ENCODE results near the gene OMG.
"Not testable (repeated sequence)": the region's sequence is repeated elsewhere in the genome, so short reads cannot be mapped to it uniquely, and the experiment has no call there.

The OMG gene, protein sequence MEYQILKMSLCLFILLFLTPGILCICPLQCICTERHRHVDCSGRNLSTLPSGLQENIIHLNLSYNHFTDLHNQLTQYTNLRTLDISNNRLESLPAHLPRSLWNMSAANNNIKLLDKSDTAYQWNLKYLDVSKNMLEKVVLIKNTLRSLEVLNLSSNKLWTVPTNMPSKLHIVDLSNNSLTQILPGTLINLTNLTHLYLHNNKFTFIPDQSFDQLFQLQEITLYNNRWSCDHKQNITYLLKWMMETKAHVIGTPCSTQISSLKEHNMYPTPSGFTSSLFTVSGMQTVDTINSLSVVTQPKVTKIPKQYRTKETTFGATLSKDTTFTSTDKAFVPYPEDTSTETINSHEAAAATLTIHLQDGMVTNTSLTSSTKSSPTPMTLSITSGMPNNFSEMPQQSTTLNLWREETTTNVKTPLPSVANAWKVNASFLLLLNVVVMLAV

DNA sequence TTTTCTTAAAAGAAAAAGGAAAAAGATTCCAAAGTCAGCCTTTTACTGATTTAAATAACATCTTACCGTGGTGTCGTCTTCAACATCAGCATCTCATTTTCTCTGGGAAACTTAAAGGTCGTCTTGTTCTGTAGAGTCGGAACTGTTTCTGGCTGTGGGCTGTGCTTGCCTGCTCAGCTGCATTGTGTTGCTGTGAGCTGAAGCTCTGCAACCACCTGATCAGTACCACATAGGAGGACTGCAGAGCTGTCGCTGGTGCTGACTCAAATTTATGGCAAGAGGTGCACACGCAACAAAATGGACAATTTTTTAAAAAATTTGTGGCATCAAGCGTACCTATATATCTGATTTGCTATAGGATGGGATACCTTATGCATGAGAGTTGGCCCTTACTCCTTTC lies at the start of gene OMG:
Gene OMG, minus strand, starts transcription at position 150 of the 400 bp plus-strand sequence. CDS start 908 bp downstream, outside the sequence.
- DNase-seq (ENCODE audit: low read depth) = no peak

DNA sequence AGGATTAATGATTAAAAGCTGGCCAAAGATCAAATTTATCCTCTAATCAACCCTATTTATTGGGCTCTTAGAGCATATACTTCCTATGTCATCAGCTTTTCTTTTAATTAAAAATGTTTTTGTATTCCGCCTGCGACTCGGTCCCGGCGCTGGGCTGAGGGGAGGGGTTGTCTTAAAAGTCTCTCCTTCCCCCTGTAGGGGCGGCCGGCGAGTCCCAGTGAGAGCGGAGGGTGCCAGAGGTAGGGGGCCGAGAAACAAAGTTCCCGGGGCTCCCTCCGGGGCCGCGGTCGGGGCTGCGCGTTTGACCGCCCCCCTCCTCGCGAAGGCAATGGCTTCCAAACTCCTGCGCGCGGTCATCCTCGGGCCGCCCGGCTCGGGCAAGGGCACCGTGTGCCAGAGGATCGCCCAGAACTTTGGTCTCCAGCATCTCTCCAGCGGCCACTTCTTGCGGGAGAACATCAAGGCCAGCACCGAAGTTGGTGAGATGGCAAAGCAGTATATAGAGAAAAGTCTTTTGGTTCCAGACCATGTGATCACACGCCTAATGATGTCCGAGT lies 48.2 kb upstream of the OMG start:
- not testable (repeated sequence) for DNase-seq (ENCODE audit: low read depth)

DNA sequence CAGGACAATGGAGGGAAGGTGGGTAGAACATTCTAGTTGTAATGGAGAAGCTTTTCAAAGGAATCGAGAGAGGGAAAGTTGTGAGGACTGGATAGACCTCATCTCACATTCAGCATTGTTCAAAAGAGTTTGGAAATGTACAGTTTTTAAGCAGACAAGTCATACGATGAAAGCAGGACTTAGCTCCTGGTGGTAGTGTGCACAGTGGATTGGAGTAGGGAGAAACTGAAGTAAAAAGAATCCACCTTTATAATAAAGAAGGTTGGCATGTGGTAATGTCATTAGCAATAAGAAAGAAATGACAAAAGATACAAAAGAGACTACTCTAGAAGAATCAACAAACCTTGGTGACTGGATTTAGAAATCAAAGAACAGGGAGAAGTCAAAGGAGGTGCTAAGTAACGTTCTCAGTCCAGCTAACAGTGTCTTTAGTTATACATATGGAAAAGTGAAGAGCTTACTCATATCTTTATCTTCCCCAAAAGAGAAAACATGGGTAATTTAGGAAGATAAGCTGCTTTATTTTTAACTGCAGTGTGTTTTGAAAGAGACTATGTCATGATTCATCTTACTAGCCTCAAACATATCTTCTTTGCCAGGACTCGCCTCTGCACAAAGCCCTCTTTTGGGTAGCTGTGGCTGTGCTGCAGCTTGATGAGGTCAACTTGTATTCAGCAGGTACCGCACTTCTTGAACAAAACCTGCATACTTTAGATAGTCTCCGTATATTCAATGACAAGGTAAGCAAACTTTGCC lies 43.0 kb upstream of the OMG start:
- DNase-seq (ENCODE audit: low read depth) = no peak

DNA sequence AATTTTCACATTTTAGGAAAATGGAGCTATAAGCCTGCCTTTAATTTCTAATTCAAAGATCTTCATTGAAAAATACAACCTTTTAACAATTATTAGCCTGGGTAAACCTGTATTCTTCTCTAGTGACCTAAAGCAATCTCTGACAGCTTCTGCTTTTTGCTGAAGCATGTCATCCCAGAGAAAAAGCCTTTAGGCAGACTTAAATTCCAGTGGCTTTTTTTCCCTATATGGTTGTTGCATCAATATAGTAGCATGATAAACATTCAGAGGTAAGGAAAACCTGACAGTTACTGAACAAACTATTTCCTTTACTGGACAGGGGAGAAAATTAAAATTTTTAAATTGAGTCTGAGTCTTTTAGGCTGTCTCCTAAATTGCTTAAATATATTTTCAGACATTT lies 32.2 kb upstream of the OMG start:
- DNase-seq (ENCODE audit: low read depth) = no peak

DNA sequence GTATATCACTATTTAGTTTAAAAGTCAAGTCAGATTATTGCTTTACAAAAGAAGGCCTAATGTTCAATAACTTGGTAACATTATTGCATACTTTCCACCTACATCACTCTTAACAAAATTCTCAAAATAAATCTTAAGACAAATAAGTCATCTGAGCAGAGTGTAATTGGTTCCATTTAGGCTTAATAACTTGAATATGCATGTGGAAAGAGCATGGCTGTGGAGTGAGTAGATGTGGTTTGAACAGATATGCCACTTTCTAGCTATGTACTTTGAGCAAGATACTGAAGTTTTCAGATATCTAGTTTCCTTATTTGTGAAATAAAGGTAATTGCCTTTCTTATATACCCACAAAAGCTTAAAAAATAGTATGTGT lies 31.1 kb upstream of the OMG start:
- no peak for DNase-seq (ENCODE audit: low read depth)

DNA sequence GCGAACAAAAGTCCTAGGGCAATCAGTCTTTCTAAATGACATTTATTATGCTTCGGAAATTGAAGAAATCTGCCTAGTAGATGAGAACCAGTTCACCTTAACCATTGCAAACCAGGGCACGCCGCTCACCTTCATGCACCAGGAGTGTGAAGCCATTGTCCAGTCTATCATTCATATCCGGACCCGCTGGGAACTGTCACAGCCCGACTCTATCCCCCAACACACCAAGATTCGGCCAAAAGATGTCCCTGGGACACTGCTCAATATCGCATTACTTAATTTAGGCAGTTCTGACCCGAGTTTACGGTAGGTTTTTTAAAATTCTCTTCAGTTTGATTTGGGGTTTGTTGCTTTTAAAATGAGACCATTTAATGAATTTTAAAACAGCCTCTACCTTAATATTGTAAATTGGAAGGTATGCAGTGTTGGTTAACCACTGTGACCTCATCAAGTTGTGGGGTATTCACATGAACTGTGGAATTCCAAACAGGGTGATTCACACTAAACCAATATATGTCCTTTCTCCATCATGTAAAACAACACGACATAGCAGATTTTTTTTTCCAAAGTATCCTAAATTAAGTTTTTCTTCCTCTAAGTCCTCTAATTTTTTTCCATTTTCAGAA lies 30.6 kb upstream of the OMG start:
- no peak for DNase-seq (ENCODE audit: low read depth)

DNA sequence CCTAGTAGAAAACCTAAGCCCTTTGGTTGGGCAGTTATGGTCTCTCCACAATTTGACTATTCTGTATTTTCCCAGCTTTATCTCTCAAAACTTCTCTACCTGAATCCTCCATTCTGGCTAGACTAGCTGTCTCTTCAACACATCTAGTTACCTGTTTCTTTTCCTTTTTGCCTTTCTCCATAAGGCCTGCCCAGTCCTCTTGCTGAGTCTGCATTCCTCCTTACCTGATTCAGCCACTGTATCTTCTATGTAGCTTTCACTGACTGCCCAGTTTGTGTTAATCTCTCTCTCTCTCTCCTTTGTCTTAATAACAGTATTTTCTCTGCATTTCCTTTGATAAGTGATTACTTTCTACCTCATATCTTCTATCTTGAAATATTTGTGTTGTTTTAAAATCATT lies 26.5 kb upstream of the OMG start:
- no peak for DNase-seq (ENCODE audit: low read depth)

DNA sequence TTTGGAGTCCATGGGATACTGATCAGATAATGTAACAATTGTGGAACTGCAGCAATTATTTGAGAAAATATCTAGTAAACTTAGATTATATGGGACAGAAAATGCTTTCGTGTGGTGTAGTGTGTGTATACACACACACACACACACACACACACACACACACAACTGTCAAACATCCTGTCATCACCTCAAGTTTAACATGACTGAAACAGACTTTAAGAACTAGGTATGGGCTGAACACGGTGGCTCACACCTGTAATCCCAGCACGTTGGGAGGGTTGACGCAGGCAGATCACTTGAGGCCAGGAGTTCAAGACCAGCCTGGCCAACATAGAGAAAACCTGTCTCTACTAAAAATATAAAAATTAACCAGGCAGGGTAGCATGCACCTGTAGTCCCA lies 24.9 kb upstream of the OMG start:
- no peak for DNase-seq (ENCODE audit: low read depth)

DNA sequence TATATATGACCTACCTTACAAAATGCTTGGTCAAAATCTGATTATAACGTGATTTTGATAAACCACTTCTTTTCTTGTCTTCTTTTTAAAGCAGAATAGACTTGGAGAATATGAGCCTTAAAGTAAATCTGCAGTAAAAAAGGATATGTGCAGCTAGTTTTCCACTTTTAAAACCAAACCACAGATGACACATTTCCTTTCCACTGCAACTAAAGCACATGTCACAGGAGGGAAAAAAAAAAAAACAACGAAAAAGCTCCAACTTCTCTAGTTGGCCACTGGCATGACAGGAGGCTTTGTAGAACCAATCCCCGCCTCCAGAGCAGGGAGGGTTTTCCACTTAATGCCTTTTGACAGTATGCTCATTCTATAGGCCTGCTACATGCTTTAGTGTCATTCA lies 24.4 kb upstream of the OMG start, which contains the start of gene EVI2A:
Gene EVI2A, minus strand, starts transcription at position 142 of the 400 bp plus-strand sequence. CDS start 2,609 bp downstream, outside the sequence.
- peak; percentile 71 for DNase-seq (ENCODE audit: low read depth)

DNA sequence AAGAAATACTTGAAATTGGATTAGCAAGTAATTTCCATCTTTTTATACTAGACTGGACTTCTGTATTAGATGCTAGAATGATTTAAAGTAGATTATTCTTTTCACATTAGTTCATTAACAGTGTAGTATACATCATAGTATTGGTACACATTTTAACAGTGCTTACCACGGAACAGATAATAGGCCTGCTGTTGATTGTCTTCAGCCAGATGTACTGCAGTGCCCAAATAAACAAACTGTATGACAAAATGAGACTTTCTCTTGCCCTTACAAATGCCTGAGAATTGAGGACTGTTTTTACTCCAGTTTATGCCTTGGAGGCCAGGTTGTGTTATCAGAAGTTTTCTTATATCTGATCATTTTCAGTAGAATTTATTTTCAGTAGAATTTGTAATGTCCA lies 23.8 kb upstream of the OMG start:
- no peak for DNase-seq (ENCODE audit: low read depth)

DNA sequence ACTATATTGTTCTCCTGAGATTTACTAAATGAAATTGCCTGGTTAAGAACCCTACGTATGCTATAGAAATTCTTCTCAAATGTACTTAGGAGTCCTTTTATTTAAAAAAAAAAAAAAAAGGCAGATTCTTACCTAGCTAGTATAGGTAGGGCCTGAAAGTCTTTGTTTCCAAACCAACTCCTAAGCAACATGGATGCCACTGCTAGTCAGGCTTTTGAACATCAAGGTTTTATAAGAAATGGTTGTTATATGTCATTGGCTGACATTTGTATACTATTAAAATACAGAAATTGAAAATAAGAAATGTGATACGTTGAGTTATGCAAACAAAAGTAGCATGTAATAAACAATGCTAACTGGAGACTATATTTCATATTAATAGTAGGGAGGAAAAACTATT lies 23.2 kb upstream of the OMG start:
- no peak for DNase-seq (ENCODE audit: low read depth)

DNA sequence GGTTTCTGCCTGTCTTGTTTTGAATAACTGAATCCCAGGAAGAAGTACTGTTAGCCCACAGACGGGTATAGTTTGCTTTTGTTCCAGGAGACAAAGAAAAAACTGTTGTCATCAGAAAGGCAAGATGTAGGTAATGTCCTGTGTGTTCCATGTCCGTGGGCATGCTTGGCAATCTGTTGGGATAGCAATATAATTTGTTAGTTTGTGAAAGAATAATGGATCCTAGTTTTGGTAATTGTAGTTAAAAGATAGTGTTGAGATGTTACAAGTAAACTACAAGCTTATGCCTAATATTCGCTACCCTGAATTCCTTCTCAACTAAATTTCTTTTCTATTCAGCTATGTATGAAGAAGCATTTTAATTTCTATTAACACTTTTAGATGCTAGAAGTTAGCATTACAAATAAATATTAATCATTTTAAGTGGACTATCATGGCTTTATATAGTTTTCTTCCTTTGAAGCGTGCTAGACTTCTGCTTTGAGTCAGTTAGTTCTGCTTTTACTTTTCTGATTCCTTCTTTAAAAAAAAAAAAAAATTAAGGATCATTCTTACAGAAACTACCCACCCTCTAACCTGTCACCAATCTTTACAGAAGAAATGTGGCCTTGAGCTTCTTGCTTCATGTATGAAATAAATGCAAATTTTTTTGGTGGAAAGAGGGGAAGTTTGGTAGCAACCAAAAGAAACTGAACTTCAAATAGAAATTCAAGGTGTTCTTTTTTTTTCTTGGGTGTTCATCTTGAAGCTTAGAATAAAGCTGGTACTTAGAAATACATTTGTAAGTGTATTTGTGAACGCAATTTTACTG lies 22.0 kb upstream of the OMG start:
- no peak for DNase-seq (ENCODE audit: low read depth)

DNA sequence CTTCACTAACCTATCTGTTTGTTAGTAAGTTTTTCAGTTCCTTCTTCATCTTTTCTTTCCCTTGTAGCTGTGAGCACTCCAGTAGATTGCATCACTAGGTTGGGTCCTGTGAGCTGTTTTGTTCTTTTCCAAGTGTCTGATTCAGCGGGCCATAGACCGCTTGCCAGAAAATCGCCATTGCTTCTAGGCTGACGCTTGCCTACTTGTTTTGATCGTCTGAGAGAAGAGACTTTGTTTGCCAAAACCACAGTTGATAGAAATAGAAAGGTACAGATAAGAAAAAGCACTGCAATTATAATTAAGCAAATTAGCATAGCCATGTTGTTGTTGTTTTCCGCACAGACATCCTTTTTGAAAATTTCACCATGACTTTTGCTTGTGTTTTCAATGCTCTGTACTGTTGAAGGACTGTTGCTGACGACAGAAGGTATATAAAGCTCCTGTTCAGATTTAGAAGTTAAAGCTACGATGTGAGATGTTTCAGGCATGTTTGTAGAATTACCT lies 21.3 kb upstream of the OMG start:
- peak; percentile 45 for DNase-seq (ENCODE audit: low read depth)

DNA sequence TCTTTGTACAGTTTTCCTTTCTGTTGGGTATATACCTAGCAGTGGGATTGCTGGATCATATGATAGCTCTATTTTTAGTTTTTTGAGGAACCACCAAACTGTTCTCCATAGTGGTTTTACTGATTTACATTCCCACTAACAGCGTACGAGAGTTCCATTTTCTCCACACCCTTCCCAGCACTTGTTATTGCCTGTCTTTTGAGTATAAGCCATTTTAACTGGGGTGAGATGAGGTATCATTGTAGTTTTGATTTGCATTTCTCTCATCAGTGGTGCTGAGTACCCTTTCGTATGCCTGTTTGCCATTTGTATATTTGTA lies 17.7 kb upstream of the OMG start:
- DNase-seq (ENCODE audit: low read depth) = no peak

DNA sequence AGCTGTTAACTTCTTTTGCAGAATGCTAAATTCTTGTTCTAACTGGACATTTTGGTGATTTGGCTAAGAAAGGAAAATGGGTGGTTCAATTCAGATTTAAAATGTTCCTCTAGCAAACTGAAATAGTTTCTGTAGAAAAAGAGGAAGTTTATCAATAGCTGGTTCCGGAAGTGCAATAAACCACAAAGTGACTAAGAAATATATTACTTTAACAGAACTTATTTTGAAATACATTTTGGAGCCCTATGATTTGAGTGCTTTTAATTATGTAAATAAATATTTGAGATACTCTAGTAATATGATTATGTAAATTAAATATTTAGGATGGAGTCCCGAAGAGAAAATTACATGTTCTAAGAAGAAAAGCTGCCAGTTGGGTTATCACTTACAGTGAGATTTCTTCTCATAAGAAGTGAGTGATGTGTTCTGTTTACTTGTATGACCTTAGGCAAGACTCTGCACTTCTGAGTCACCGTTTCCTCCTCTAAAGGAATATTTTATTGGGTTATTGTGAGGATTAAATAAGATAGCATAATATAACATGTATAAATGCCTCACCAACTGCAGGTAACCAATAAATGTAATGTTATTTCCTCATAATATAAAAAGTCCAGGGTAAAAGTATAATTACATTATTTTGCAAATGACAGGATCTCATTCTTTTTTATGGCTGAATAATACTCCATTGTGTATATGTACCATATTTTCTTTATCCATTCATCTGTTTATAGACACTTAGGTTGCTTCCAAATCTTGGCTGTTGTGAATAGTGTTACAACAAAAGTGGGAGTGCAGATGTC lies 17.1 kb upstream of the OMG start, which contains the start of gene EVI2B:
Gene EVI2B, minus strand, starts transcription at position 73 of the 800 bp plus-strand sequence. CDS start 8,445 bp downstream, outside the sequence.
- no peak for DNase-seq (ENCODE audit: low read depth)

DNA sequence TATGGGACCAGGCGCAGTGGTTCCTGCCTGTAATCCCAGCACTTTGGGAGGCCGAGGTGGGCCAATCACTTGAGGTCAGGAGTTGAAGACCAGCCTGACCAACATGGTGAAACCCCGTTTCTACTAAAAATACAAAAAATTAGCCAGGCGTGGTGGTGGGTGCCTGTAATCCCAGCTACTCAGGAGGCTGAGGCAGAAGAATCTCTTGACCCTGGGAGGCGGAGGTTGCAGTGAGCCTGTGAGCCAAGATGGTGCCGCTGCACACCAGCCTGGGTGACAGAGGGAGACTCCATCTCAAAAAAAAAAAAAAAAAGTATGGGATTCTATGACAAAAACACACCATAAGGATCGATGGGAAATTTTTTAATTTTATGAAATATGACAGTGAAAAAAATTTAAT lies 15.2 kb upstream of the OMG start:
- DNase-seq (ENCODE audit: low read depth) = not testable (repeated sequence)

DNA sequence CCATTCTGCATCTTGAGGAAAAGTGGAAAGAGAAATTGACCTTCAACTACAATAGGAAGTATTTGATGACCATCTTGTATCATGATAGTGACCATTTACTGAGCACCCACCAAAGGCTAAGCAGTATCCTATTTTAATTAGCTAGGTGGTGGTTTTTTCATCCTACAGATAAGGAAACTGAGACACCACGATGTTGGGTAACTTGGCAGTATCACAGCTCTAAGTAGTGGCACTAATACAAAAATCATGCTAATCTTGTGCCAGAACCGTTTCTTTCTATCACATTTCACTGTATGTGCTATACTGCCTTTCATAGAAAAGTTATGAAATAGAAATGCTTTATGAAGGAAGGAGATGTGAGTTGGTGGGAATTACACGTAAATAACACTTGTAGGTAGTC lies 14.5 kb upstream of the OMG start:
- no peak for DNase-seq (ENCODE audit: low read depth)

DNA sequence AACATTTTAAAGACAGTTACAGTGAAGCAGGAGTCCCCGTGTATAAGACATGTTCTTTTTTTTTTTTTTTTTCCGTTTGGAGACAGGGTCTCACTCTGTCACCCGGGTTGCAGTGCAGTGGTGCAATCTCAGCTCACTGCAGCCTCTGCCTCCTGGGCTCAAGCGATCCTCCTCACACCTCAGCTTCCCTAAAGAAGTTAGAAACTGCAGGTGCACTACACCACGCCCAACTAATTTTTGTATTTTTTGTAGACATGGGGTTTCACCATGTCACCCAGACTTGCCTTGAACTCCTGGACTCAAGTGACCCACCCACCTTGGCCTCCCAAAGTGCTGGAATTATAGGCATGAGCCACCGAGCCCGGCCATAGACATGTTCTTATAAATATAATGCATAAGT lies 13.8 kb upstream of the OMG start:
- DNase-seq (ENCODE audit: low read depth) = no peak

DNA sequence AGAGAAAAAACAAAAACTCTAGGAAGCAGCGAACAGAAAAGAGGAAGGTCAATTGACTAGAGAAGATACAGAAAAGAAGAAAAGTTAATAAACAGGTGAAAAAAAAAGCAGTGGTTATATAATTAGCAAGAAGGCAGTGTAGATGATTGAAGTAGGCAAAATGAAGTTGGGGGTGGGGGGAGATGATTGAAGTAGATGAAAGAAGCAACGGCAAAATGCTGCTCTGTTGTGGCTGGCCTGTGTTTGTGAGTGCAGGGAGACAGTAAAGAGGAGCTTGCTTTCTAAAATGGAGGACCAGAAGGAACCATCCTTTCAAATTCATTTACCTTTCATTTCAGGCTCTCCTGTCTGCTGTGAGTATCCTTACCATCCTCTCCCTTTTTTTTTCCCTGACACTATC lies 13.2 kb upstream of the OMG start:
- DNase-seq (ENCODE audit: low read depth) = peak; percentile 35

DNA sequence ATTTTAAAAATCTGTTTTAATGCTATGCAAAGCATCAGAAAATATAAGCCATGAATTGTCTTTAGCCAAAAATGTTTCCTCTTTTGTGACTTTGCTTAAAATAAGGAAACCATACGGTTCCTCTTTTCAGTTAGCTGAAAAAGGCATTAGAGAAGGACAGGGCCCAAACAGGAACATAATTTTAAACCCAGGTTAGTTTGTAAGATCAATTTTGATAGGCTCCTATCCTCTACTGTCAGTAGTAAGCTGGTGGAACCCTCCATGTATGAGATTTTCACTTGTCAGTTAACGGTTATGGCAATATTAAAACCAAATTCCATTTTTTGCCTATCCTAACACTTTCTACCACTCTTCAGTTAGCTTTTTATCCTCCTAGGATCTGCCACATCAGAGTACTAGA lies 12.5 kb upstream of the OMG start:
- no peak for DNase-seq (ENCODE audit: low read depth)
